HepG2 (cell line): ENCODE data around the gene SLC2A4. TPM values are rescaled to one million over a fixed set of nuclear protein-coding genes. Genes with fewer than 3 reads are reported as not detected.
A peak's percentile ranks its signal among the peaks of the same experiment; 100 is the strongest.

Source experiments
- AGO1 ChIP-seq: fragments of 200-400 bp; formaldehyde crosslinking; IDR thresholded peaks from 2 replicates; pipeline ENCODE4 v1.6.1; 2017; ENCODE audit warnings: mild to moderate bottlenecking, low read depth, low read length, moderate library complexity; ENCODE audit not compliant: poor library complexity, severe bottlenecking
- AHR ChIP-seq: IDR thresholded peaks from 2 replicates; pipeline ENCODE4 v1.6.1; 2018; ENCODE audit warnings: missing genetic modification reagents, missing compliant biosample characterization
- DPF2 ChIP-seq: sonication (generic); formaldehyde crosslinking; IDR thresholded peaks from 2 replicates; pipeline ENCODE4 v1.4.0; 2020; ENCODE audit warnings: mild to moderate bottlenecking, low read depth, missing genetic modification reagents, borderline replicate concordance
- FOXM1 ChIP-seq: sonication (generic); formaldehyde crosslinking; IDR thresholded peaks from 2 replicates; pipeline ENCODE4 v1.5.0; 2020; ENCODE audit warnings: missing genetic modification reagents
- HOXA5 ChIP-seq: sonication (generic); formaldehyde crosslinking; IDR thresholded peaks from 2 replicates; pipeline ENCODE4 v1.4.0; 2020; ENCODE audit warnings: missing genetic modification reagents
- KLF12 ChIP-seq: sonication (generic); formaldehyde crosslinking; IDR thresholded peaks from 2 replicates; pipeline ENCODE4 v1.4.0; 2020; ENCODE audit warnings: missing genetic modification reagents, borderline replicate concordance
- MEIS1 ChIP-seq: sonication (generic); formaldehyde crosslinking; IDR thresholded peaks from 2 replicates; pipeline ENCODE4 v1.9.0; 2021; ENCODE audit warnings: mild to moderate bottlenecking, missing genetic modification reagents, moderate library complexity, borderline replicate concordance
- PCBP2 ChIP-seq: fragments of 200-400 bp; formaldehyde crosslinking; optimal IDR thresholded peaks from 2 replicates; pipeline ENCODE3; 2018; ENCODE audit warnings: low read length, low read depth; ENCODE audit not compliant: poor library complexity, severe bottlenecking
- REL ChIP-seq: sonication (generic); formaldehyde crosslinking; conservative IDR thresholded peaks from 2 replicates; pipeline ENCODE4 v1.8.0; 2022; ENCODE audit warnings: mild to moderate bottlenecking, missing genetic modification reagents, moderate library complexity
- SATB2 ChIP-seq: sonication (generic); formaldehyde crosslinking; IDR thresholded peaks from 2 replicates; pipeline ENCODE4 v1.5.0; 2020; ENCODE audit warnings: missing genetic modification reagents
- TBP ChIP-seq: sonication (generic); formaldehyde crosslinking; IDR thresholded peaks from 2 replicates; pipeline ENCODE4 v1.5.0; 2020; ENCODE audit warnings: missing genetic modification reagents
- ZBTB1 ChIP-seq: sonication (generic); formaldehyde crosslinking; IDR thresholded peaks from 2 replicates; pipeline ENCODE4 v1.4.0; 2020; ENCODE audit warnings: missing genetic modification reagents, borderline replicate concordance
- ZC3H13 ChIP-seq: sonication (generic); formaldehyde crosslinking; IDR thresholded peaks from 2 replicates; pipeline ENCODE4 v1.8.1; 2023; ENCODE audit warnings: mild to moderate bottlenecking, missing genetic modification reagents, moderate library complexity
- ZNF20 ChIP-seq: sonication (generic); formaldehyde crosslinking; IDR thresholded peaks from 2 replicates; pipeline ENCODE4 v1.4.0; 2020; ENCODE audit warnings: mild to moderate bottlenecking, moderate library complexity, missing genetic modification reagents
- ZNF256 ChIP-seq: sonication (generic); formaldehyde crosslinking; conservative IDR thresholded peaks from 2 replicates; pipeline ENCODE4 v1.4.0; 2020; ENCODE audit warnings: missing genetic modification reagents
- ZSCAN25 ChIP-seq: sonication (generic); formaldehyde crosslinking; IDR thresholded peaks from 2 replicates; pipeline ENCODE4 v1.8.0; 2022; ENCODE audit warnings: mild to moderate bottlenecking, missing genetic modification reagents
- polyA plus RNA-seq, 8 experiments: library from polyadenylated mRNA; depleted of rRNA in 3 of 8; stranded (reverse) in 7 of 8; unstranded in 1 of 8; fragments of >200 nt; fragmentation: Illumina TruSeq in 4 of 8; extraction: Trizol in 4 of 8; gene quantifications; 2 replicates each; pipeline versions ENCODE4 v1.2.1 to v1.2.3, GENCODE V29; 2011 to 2016; ENCODE audit warnings: low read depth in 4 of 8, missing spikeins in 1 of 8, mixed read lengths in 1 of 8; ENCODE audit not compliant: insufficient read depth in 1 of 8
- total RNA-seq, 5 experiments: library from RNA; depleted of rRNA; stranded (reverse); fragments of >200 nt; fragmentation: Illumina TruSeq; extraction: Trizol; gene quantifications; 2 replicates each; pipeline ENCODE4 v1.2.3, GENCODE V29; 2016; ENCODE audit warnings: low read depth in 1 of 5
- TF ChIP-seq, protein P1 (sequence below): sonication (generic); formaldehyde crosslinking; IDR thresholded peaks from 2 replicates; pipeline ENCODE4 v1.4.0; 2020; ENCODE audit warnings: missing genetic modification reagents
- TF ChIP-seq, protein P2 (sequence below): sonication (generic); formaldehyde crosslinking; IDR thresholded peaks from 2 replicates; pipeline ENCODE4 v1.4.0; 2020; ENCODE audit warnings: missing genetic modification reagents, borderline replicate concordance
- TF ChIP-seq, protein P3 (sequence below), 2 experiments: IDR thresholded peaks; 2 replicates each; pipeline ENCODE4 v1.6.1; 2011 to 2012; ENCODE audit warnings: low read length in 2 of 2, borderline replicate concordance in 1 of 2, low read depth in 1 of 2, mild to moderate bottlenecking in 1 of 2, moderate library complexity in 1 of 2

Gene SLC2A4
- total and polyA plus RNA-seq, 2 of the 13 experiments (the other 11 are each of a cell fraction or from before 2014, with no cell fraction given), result 4.9 to 5.8 TPM

DNA sequence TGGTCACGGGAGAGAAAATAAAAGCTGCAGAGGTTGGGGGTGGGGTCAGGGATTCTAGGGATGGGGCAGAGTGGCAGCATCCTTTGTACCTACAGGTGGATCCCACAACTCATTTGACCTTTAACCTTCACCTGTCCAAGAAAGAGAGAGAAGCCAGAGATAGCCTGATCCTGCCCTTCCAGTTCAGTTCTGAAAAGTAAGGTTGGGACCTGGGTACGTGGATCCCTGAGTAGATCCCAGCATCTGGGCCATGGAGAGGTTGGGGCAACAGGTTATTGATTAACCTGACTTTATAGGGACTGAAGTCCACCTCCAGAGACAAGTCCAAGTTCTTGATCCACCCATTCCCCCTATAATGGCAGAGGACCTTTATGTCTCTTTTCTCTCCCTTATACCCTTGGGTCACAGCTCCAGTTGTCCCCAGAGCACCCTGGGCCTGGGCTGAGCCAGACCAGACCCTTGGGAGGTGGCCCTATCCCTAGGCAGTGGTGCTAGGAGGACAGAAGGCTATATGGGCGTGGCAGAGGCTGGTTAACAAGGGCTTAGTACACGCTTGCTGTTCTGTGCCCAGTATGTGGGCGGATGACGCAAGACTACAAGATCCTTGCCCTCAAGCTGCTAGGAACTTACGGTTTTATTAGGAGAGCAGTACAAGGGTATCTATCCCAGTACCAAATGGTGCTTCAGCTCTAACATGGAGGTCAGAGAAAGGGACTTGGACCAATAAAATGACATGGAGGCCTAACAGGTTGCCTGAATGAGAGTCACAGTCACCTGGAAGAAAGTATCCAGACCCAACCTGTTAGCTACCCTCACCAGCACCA, 22.6 kb upstream of the SLC2A4 start (continued):
- TF ChIP-seq, protein P1, sequence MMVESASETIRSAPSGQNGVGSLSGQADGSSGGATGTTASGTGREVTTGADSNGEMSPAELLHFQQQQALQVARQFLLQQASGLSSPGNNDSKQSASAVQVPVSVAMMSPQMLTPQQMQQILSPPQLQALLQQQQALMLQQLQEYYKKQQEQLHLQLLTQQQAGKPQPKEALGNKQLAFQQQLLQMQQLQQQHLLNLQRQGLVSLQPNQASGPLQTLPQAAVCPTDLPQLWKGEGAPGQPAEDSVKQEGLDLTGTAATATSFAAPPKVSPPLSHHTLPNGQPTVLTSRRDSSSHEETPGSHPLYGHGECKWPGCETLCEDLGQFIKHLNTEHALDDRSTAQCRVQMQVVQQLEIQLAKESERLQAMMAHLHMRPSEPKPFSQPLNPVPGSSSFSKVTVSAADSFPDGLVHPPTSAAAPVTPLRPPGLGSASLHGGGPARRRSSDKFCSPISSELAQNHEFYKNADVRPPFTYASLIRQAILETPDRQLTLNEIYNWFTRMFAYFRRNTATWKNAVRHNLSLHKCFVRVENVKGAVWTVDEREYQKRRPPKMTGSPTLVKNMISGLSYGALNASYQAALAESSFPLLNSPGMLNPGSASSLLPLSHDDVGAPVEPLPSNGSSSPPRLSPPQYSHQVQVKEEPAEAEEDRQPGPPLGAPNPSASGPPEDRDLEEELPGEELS (CRISPR knock-in tag), result peak; percentile 40; the same call in 1 of the 2 replicates
- TF ChIP-seq HOXA5 (CRISPR knock-in tag), result peak; percentile 26; the same call in 1 of the 2 replicates
- 0 out of 2 replicates have a peak, but pooled peaks have one; percentile 18 for TF ChIP-seq DPF2 (CRISPR knock-in tag)
- TF ChIP-seq ZNF20 (CRISPR knock-in tag), result no peak
- no peak for TF ChIP-seq MEIS1 (CRISPR knock-in tag)
- TF ChIP-seq ZBTB1 (CRISPR knock-in tag), result no peak
- TF ChIP-seq PCBP2, result no peak
- TF ChIP-seq, protein P2, sequence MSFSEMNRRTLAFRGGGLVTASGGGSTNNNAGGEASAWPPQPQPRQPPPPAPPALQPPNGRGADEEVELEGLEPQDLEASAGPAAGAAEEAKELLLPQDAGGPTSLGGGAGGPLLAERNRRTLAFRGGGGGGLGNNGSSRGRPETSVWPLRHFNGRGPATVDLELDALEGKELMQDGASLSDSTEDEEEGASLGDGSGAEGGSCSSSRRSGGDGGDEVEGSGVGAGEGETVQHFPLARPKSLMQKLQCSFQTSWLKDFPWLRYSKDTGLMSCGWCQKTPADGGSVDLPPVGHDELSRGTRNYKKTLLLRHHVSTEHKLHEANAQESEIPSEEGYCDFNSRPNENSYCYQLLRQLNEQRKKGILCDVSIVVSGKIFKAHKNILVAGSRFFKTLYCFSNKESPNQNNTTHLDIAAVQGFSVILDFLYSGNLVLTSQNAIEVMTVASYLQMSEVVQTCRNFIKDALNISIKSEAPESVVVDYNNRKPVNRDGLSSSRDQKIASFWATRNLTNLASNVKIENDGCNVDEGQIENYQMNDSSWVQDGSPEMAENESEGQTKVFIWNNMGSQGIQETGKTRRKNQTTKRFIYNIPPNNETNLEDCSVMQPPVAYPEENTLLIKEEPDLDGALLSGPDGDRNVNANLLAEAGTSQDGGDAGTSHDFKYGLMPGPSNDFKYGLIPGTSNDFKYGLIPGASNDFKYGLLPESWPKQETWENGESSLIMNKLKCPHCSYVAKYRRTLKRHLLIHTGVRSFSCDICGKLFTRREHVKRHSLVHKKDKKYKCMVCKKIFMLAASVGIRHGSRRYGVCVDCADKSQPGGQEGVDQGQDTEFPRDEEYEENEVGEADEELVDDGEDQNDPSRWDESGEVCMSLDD (CRISPR knock-in tag), result no peak
- TF ChIP-seq AGO1, result no peak
- TF ChIP-seq KLF12 (CRISPR knock-in tag), result peak; percentile 63; the same call in 1 of the 2 replicates
- TF ChIP-seq ZNF256 (CRISPR knock-in tag), result no peak
- no peak for TF ChIP-seq AHR (CRISPR knock-in tag)
- no peak for TF ChIP-seq TBP (CRISPR knock-in tag)
- TF ChIP-seq, protein P3, sequence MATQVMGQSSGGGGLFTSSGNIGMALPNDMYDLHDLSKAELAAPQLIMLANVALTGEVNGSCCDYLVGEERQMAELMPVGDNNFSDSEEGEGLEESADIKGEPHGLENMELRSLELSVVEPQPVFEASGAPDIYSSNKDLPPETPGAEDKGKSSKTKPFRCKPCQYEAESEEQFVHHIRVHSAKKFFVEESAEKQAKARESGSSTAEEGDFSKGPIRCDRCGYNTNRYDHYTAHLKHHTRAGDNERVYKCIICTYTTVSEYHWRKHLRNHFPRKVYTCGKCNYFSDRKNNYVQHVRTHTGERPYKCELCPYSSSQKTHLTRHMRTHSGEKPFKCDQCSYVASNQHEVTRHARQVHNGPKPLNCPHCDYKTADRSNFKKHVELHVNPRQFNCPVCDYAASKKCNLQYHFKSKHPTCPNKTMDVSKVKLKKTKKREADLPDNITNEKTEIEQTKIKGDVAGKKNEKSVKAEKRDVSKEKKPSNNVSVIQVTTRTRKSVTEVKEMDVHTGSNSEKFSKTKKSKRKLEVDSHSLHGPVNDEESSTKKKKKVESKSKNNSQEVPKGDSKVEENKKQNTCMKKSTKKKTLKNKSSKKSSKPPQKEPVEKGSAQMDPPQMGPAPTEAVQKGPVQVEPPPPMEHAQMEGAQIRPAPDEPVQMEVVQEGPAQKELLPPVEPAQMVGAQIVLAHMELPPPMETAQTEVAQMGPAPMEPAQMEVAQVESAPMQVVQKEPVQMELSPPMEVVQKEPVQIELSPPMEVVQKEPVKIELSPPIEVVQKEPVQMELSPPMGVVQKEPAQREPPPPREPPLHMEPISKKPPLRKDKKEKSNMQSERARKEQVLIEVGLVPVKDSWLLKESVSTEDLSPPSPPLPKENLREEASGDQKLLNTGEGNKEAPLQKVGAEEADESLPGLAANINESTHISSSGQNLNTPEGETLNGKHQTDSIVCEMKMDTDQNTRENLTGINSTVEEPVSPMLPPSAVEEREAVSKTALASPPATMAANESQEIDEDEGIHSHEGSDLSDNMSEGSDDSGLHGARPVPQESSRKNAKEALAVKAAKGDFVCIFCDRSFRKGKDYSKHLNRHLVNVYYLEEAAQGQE (IDR thresholded peaks at IDR 0.05; ENCODE audit: borderline replicate concordance in 1 of 2, low read depth in 1 of 2, low read length in 2 of 2), result 0 out of 4 replicates have a peak, but pooled peaks of 1 of the 2 experiments have one; percentile 4
- TF ChIP-seq SATB2 (CRISPR knock-in tag), result no peak
- no peak for TF ChIP-seq ZSCAN25 (CRISPR knock-in tag)
- no peak for TF ChIP-seq REL (CRISPR knock-in tag)
- TF ChIP-seq FOXM1 (CRISPR knock-in tag), result no peak
- TF ChIP-seq ZC3H13 (CRISPR knock-in tag), result no peak
